IPS-20b (cell line): Measurements from ENCODE around the gene PIK3R6.
"Not testable (repeated sequence)": the region's sequence is repeated elsewhere in the genome, so short reads cannot be mapped to it uniquely, and the experiment has no call there.

Source experiments
- H3K27ac ChIP-seq: one replicate; pipeline ENCODE4 v1.5.1; 2013; ENCODE audit warnings: low read length
- H3K27me3 ChIP-seq: 2 replicates; pipeline ENCODE4 v1.6.1; 2013; ENCODE audit warnings: mild to moderate bottlenecking, low read length, inconsistent platforms; ENCODE audit not compliant: insufficient read depth
- H3K36me3 ChIP-seq: 2 replicates; pipeline ENCODE4 v1.6.1; 2013; ENCODE audit warnings: low read depth, mild to moderate bottlenecking, inconsistent platforms, low read length, moderate library complexity; ENCODE audit not compliant: insufficient read depth
- H3K4me1 ChIP-seq: 2 replicates; pipeline ENCODE4 v1.6.1; 2013; ENCODE audit warnings: mild to moderate bottlenecking, control low read depth, inconsistent platforms, low read length, moderate library complexity; ENCODE audit not compliant: insufficient read depth
- H3K4me3 ChIP-seq: 2 replicates; pipeline ENCODE4 v1.5.1; 2013; ENCODE audit warnings: mild to moderate bottlenecking, low read length, inconsistent platforms
- H3K9ac ChIP-seq: 2 replicates; pipeline ENCODE4 v1.6.1; 2013; ENCODE audit warnings: low read depth, mild to moderate bottlenecking, inconsistent platforms, low read length, moderate library complexity
- H3K9me3 ChIP-seq: 2 replicates; pipeline ENCODE4 v1.6.1; 2013; ENCODE audit warnings: mild to moderate bottlenecking, low read depth, low read length, inconsistent platforms; ENCODE audit not compliant: insufficient read depth

The PIK3R6 gene

DNA sequence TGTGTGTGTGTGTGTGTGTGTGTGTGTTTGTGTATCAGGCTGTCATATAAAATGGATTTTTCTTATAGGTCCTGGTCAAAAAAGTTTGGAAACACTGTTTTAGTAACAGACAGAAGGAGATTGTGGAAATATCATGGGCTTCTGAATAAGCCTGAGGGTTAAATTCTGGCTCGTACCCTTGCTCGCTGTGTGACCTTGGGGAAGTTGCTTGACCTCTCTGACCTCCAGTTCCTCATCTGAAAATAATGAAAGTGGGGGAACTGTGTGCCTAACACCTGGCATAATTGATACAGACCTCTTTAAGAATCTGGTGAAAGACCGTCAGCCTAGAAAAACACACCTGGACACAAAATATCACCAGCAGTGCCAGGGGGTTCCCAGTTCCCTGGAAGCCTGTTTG lies 25.6 kb upstream of the PIK3R6 start:
- no peak overlapping the region for H3K27ac ChIP-seq
- peaks cover 4% of the 10 kb centered on the region; the same call in 1 of the 2 replicates for H3K4me1 ChIP-seq
- no peaks in the 10 kb centered on the region for H3K9me3 ChIP-seq
- H3K4me3 ChIP-seq, result no peak overlapping the region
- peaks cover 16% of the 10 kb centered on the region for H3K27me3 ChIP-seq
- no peak overlapping the region for H3K9ac ChIP-seq
- H3K36me3 ChIP-seq, result no peaks in the 10 kb centered on the region

DNA sequence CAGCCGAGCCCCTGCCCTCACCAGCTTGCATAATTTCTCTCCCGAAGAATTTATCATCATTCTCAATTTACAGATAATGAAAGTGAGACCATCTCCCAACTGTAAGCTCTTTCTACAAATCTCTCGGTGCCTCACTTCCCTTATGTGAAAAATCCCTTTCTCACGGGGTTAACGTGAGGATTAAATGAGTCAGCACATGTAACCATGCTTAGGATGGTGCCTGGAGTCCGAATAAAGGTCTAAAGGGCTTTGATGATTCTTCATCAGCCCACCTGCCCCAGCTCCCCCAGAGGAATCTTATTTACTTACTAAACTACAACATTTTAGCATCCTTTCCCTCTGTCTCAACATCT lies 24.8 kb upstream of the PIK3R6 start:
- H3K4me1 ChIP-seq, result peaks cover 4% of the 10 kb centered on the region; the same call in 1 of the 2 replicates
- H3K27me3 ChIP-seq, result peaks cover 16% of the 10 kb centered on the region
- H3K9me3 ChIP-seq, result no peaks in the 10 kb centered on the region
- H3K9ac ChIP-seq, result no peak overlapping the region
- no peak overlapping the region for H3K4me3 ChIP-seq
- H3K27ac ChIP-seq, result no peak overlapping the region
- H3K36me3 ChIP-seq, result no peaks in the 10 kb centered on the region

DNA sequence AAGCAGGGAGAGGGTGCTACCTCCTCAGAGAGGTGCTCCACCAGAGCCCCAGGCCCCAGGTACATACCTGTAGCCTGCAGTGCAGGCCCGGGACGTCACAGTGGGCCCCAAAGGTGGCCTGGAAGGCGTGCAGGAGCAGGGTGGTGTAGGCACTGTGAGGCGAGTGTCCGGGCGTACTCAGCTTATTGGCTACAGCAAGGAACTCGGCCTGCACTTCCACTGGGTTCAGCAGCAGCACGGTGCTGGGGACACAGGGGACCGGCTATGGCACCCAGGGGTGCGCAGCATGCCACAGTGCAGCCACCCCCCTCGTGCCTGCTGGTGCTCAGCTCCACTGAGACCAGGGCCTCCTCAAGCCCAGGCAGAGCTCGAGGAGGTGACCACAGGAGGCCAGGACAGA lies 23.2 kb upstream of the PIK3R6 start:
- no peak overlapping the region for H3K4me3 ChIP-seq
- peaks cover 16% of the 10 kb centered on the region for H3K27me3 ChIP-seq
- no peaks in the 10 kb centered on the region for H3K36me3 ChIP-seq
- no peak overlapping the region for H3K27ac ChIP-seq
- peaks cover 4% of the 10 kb centered on the region; the same call in 1 of the 2 replicates for H3K4me1 ChIP-seq
- H3K9ac ChIP-seq, result no peak overlapping the region
- no peaks in the 10 kb centered on the region for H3K9me3 ChIP-seq

DNA sequence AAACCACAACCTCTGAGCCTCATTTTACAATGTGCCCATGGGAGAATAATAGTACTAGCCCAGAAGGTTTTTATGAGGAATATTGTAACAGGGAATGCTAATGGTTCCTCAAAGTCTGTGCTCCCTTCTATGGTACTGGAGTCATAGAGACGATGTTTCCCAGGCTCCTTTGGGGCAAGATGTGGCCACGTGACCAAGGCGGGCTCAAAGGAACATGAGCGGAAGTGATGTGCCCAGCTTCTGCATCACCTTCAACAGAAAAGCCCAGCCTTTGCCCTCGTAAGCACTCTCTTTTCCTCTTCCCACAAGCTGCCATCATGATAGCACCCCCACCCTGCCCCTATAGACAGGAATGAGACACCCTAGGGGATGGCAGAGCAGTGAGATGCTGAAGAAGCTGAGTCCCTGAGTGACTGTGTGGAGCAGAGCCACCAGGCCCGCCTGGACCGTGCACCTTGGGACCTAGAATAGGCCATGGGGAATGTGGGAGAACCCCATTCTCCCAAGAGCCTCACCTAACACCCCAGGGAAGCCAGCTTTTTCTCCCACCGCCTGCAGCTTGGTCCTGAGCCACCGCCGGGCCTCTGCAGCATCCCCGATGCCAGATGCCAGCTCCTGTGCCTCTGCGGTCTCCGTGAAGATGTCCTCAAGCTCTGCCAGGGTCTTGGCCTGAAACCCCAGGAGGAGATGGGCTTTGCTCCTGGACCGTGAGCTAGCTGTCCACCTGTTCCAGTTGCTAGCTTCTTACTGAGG lies 22.2 kb upstream of the PIK3R6 start:
- no peaks in the 10 kb centered on the region for H3K9me3 ChIP-seq
- no peak overlapping the region for H3K27ac ChIP-seq
- no peaks in the 10 kb centered on the region for H3K36me3 ChIP-seq

DNA sequence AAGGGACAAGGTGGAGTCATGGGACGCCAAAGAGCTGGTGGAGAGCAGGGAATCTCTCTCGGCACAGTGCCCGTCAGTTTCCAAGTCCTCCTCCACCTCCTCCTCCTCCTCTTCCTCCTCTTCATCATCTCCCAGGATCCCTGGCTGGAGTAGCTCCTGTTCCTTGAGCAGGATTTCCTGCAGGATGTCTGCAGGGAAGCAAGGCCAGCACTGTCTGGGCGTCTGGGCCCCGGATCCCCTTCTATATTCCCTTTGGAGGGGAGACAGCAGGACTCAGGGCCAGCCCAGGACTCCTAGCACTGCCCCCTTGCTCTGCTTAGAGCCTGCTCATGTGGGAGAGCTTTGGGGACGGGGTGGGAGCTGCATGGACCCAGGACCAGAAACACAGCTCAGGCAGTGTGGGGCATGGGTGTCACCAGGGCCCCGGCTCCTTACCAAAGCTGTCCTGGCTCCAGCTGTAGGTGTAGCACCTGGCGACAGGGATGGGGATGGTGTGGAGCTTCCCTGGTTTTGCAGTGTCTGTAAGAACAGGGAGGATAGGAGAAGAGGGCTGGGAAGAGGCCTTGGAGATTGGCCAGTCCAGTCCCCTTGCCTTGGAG lies 21.3 kb upstream of the PIK3R6 start:
- H3K4me1 ChIP-seq, result no peaks in the 10 kb centered on the region
- no peaks in the 10 kb centered on the region for H3K9me3 ChIP-seq
- no peak overlapping the region for H3K27ac ChIP-seq
- no peak overlapping the region for H3K9ac ChIP-seq
- no peak overlapping the region for H3K4me3 ChIP-seq
- H3K36me3 ChIP-seq, result no peaks in the 10 kb centered on the region
- H3K27me3 ChIP-seq, result peaks cover 9% of the 10 kb centered on the region; the same call in 1 of the 2 replicates

More for the DNA sequence above, 22.2 kb upstream of the PIK3R6 start:
- no peak overlapping the region for H3K9ac ChIP-seq
- H3K27me3 ChIP-seq, result peaks cover 16% of the 10 kb centered on the region
- no peak overlapping the region for H3K4me3 ChIP-seq
- H3K4me1 ChIP-seq, result peaks cover 4% of the 10 kb centered on the region; the same call in 1 of the 2 replicates

DNA sequence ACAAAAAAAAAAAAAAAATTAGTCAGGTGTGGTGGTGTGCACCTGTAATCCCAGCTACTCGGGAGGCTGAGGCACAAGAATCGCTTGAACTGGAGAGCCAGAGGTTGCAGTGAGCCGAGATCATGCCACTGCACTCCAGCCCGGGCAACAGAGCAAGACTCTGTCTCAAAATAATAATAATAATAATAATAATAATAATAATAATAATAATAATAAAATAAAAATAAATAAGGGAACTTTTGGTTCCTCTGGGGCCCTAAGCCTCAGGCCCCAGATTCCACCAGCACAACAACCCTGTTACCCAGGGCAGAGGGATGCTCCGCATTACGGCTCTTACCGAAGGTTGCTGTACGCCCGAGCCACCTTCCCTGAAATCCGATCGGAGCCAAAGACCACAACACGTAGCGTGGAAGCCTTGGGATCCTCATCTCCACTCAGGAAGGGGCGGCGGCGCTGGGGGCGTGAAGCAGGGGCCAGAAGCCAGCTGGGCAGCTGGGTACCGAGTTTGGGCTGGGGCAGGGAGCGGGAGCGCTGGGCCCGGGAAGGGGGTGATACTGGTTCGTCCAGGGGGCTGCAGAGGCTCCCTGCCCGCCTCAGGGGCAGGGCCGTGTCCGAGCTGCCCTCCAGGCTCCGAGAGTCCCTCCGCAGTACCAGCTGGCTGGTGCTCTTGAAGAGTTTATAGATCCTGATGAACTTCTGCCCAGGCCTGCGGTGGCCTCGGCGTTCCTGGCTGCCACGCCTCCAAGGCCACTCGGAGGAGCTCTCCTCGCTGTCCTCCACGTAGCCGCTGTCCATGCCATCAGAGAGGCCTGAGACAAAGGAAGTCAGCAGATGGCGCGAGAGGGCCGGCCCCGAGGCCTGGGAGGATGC lies 20.6 kb upstream of the PIK3R6 start:
- H3K36me3 ChIP-seq, result no peaks in the 10 kb centered on the region

DNA sequence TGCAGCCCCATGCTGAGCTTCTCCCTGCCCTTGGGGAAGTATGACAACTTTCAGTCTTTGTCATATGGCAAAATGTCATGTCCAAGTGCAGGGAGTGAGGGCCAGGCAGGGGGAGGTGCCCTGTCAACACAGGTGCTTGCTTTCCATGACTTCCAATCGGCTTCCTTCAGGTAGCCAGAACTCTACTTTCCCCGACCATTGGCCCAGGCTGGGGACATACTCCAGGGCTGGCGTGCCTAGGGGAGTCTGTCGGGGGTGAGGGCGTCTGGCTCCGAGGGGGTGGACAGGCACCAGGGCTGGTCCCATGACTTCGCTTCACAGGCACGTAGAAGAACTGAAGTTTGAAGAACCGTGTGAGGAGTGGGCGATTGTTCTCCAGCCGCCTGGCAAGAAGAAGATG lies 19.8 kb upstream of the PIK3R6 start:
- H3K9me3 ChIP-seq, result no peaks in the 10 kb centered on the region
- H3K36me3 ChIP-seq, result no peaks in the 10 kb centered on the region

More for the DNA sequence above, 20.6 kb upstream of the PIK3R6 start:
- Histone ChIP-seq H3K27me3 (peaks cover 2% of the 10 kb centered on the region; the same call in 1 of the 2 replicates), H3K9ac (no peak overlapping the region), H3K27ac (no peak overlapping the region), H3K4me1 (no peaks in the 10 kb centered on the region), H3K4me3 (no peak overlapping the region), H3K9me3 (no peaks in the 10 kb centered on the region)

DNA sequence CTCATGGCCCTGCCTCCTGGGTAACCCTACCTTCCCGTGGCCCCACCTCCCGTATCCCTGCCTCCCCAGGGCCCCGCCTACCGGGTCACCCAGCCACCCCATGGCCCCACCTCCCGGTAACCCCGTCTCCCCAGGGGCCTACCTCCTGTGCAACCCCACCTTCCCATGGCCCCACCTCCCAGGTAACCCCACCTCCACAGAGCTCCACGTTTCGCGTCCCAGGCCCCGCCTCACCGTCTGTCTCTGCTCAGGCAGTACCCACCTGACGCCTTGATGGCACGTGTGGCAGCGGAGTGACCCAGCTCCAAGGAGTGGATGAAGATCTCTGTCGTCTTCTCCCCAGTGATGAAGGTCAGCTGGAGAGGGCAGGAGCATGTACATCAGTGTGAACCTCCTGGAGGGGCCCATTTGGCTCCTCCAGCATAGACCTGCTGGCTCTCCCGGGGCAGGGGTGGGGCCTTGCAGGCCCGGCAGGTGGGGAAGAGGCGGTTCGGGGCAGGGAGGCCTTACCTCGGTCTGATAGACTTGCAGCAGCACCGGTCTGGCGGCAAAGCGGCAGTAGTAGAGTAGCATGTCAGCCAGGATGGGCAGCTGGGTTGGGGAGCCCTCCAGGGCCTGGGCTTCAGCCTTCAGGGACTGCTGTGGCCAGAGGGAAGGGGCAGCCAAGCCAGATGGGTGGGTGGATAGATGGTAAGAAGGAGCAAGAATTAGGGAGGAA lies 18.7 kb upstream of the PIK3R6 start:
- Histone ChIP-seq H3K4me3 (no peak overlapping the region), H3K9ac (no peak overlapping the region), H3K27ac (no peak overlapping the region), H3K27me3 (no peaks in the 10 kb centered on the region), H3K9me3 (no peaks in the 10 kb centered on the region), H3K4me1 (no peaks in the 10 kb centered on the region), H3K36me3 (no peaks in the 10 kb centered on the region)

More for the DNA sequence above, 19.8 kb upstream of the PIK3R6 start:
- H3K27me3 ChIP-seq, result no peaks in the 10 kb centered on the region
- H3K27ac ChIP-seq, result no peak overlapping the region
- no peak overlapping the region for H3K4me3 ChIP-seq
- no peak overlapping the region for H3K9ac ChIP-seq
- no peaks in the 10 kb centered on the region for H3K4me1 ChIP-seq

DNA sequence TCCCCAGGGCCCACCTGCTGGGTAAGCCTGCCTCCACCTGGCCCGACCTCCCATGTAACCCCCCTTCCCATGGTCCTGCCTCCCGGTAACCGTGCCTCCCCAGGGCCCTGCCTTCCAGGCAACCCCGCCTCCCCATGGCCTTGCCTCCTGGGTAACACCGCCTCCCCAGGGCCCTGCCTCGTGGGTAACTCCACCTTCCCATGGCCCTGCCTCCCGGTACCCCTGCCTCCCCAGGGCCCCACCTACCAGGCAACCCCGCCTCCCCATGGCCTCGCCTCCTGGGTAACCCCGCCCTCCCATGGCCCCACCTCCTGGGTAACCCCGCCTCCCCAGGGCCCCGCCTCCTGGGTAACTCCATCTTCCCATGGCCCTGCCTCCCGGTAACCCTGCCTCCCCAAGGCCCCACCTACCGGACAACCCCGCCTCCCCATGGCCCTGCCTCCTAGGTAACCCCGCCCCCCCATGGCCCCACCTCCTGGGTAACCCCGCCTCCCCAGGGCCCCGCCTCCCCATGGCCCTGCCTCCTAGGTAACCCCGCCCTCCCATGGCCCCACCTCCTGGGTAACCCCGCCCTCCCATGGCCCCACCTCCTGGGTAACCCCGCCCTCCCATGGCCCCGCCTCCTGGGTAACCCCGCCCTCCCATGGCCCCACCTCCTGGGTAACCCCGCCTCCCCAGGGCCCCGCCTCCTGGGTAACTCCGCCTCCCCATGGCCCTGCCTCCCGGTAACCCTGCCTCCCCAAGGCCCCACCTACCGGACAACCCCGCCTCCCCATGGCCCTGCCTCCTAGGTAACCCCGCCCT lies 17.9 kb upstream of the PIK3R6 start:
- not testable (repeated sequence) for H3K4me3 ChIP-seq, H3K9me3 ChIP-seq, H3K36me3 ChIP-seq, H3K4me1 ChIP-seq, H3K27ac ChIP-seq, H3K9ac ChIP-seq, H3K27me3 ChIP-seq

DNA sequence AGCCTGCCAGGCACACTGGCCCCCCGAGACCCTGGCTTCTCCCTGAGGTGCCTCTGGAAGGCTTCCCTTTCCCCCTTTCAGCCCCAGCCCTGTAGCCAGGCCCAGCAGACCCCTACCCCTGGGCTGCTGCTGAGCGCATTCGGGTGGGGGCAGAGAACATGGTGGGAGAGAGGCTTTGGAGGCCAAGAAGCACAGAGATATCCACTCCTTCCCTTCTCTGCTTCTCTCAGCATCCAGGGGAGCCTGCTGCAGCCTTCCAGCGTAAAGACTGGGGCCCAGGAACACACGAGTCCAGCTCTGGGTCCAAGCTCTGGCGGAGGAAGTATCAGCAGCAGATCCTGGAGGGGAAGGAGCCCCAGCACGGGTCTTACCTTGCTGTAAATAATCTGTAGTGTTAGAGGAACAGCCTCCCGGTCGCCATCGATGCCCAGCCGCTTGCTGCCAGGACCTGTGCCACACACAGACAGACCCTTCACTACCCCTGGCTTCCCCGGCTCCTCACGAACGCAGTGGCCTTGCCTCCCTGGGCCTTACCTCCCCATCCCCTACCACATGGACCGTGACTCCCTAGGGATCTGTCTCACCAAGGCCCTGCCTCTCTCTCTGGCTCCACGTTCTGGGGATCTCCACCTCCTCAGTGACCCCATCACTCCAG lies 17.0 kb upstream of the PIK3R6 start:
- Histone ChIP-seq H3K9me3 (no peaks in the 10 kb centered on the region), H3K27me3 (no peaks in the 10 kb centered on the region), H3K4me1 (no peaks in the 10 kb centered on the region), H3K27ac (no peak overlapping the region), H3K4me3 (no peak overlapping the region), H3K36me3 (no peaks in the 10 kb centered on the region), H3K9ac (no peak overlapping the region)
